T-helper 1 cell treated with Interleukin-12 subunit alpha and Interleukin-12 subunit beta and Interleukin-4 antibody, amounts not matched to agents 30 μg/mL and 1 μg/mL, for 36 hours (primary cell): ENCODE results near the gene CCDC7.
"Not testable (repeated sequence)": the region's sequence is repeated elsewhere in the genome, so short reads cannot be mapped to it uniquely, and the experiment has no call there.

Experiments
- H3K27ac Mint-ChIP-seq: one replicate; pipeline ENCODE4 v1.8.0; 2021; ENCODE audit warnings: mild to moderate bottlenecking, mixed read lengths
- H3K27me3 Mint-ChIP-seq: one replicate; pipeline ENCODE4 v1.8.0; 2021; ENCODE audit warnings: low read depth, mixed read lengths
- H3K36me3 Mint-ChIP-seq: one replicate; pipeline ENCODE4 v1.8.0; 2021; ENCODE audit warnings: low read depth, mixed read lengths
- H3K4me1 Mint-ChIP-seq: one replicate; pipeline ENCODE4 v1.8.0; 2021; ENCODE audit warnings: low read depth, mixed read lengths
- H3K4me3 Mint-ChIP-seq: one replicate; pipeline ENCODE4 v1.8.0; 2021; ENCODE audit warnings: mild to moderate bottlenecking, moderate library complexity, mixed read lengths
- H3K9me3 Mint-ChIP-seq: one replicate; pipeline ENCODE4 v1.8.0; 2021; ENCODE audit warnings: mixed read lengths

The CCDC7 gene

DNA sequence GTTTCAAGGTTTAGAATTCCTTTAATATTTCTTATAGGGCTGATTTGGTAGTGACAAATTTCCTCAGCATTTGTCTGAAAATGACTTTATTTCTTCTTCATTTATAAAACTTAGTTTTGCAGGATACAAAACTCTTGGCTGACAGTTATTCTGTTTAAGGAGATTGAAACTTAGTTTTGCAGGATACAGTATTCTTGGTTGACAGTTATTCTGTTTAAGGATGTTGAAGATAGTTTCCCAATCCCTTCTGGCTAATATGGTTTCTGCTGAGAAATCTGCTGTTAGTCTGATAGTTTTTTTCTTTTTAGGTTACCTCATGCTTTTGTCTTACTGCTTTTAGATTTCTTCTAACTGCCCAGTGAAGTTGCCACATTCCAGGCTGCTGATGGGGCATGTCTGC is 325.3 kb downstream of the CCDC7 start:
- H3K27ac Mint-ChIP-seq, result no peak overlapping the region
- peaks cover 19% of the 10 kb centered on the region for H3K9me3 Mint-ChIP-seq
- peaks cover 2% of the 10 kb centered on the region for H3K36me3 Mint-ChIP-seq
- H3K27me3 Mint-ChIP-seq, result no peaks in the 10 kb centered on the region
- H3K4me1 Mint-ChIP-seq, result no peaks in the 10 kb centered on the region
- no peak overlapping the region for H3K4me3 Mint-ChIP-seq

DNA sequence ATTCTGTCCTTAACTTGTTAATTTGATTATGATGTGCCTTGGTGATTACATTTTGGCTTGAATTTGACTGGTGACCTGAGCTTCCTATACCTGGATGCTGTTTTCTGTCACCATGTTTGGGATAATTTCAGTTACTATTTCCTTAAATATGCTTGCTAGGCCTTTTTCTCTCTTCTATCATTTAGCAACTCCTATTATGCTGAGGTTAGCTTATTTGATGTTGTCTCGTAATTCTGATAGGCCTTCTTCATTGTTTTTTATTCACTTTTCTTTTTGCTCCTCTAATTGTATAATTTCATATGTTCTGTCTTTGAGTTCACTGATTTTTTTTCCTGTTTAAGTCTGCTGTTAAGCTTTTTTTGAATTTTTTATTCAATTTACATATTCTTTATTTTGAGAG is 327.2 kb downstream of the CCDC7 start:
- peaks cover 16% of the 10 kb centered on the region for H3K9me3 Mint-ChIP-seq
- H3K4me3 Mint-ChIP-seq, result no peak overlapping the region
- H3K27ac Mint-ChIP-seq, result no peak overlapping the region
- no peaks in the 10 kb centered on the region for H3K4me1 Mint-ChIP-seq
- H3K27me3 Mint-ChIP-seq, result no peaks in the 10 kb centered on the region
- peaks cover 2% of the 10 kb centered on the region for H3K36me3 Mint-ChIP-seq

DNA sequence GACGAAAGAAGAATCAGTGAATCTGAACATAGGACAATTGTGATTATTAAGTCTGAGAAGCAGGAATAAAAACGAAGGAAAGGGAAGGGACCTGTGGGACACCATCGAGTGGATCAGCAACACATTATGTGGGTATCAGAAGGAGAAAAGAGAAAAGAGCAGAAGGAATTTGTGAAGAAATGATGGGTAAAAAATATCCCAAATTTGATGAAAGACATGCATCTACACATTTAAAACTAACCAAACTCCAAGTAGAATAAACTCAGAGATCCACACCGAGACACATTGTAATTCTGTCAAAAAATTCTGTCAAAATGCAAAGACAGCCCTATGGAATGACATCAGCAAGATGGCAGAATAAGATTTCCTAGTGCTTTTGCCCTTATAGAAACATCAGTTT is 341.0 kb downstream of the CCDC7 start:
- no peaks in the 10 kb centered on the region for H3K9me3 Mint-ChIP-seq
- H3K27ac Mint-ChIP-seq, result no peak overlapping the region
- H3K4me1 Mint-ChIP-seq, result no peaks in the 10 kb centered on the region
- H3K36me3 Mint-ChIP-seq, result no peaks in the 10 kb centered on the region
- no peak overlapping the region for H3K4me3 Mint-ChIP-seq
- no peaks in the 10 kb centered on the region for H3K27me3 Mint-ChIP-seq

DNA sequence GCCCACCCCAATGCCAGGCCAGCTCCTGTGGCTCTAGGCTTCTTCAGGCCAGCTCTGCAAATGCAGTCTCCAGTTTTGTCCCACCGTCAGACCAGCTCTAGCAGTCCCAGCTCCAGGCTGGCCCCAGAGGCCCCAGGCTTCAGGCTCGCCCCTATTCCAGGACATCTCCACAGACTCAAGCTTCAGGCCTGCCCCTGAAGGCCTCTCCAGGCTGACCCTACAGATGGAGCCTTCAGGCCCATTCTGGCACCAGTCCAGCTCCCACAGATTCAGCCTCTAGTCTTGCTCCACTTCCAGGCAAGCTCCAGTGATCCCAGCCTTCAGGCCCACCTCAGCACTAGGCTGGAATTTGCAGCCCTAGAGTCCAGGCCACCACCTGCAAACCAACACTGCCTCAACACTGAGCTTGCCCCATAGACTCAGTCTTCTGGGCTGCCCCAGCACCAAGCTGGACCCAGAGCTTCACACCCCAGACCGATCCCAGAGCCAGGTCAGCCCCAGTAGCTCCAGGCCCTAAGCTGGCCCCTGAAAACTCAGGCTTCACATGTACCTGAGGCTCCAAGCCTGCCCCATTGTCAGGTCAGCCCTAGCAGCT is 341.8 kb downstream of the CCDC7 start:
- Mint-ChIP-seq H3K9me3 (no peaks in the 10 kb centered on the region), H3K27me3 (no peaks in the 10 kb centered on the region), H3K4me3 (no peak overlapping the region), H3K4me1 (no peaks in the 10 kb centered on the region), H3K36me3 (no peaks in the 10 kb centered on the region), H3K27ac (no peak overlapping the region)

DNA sequence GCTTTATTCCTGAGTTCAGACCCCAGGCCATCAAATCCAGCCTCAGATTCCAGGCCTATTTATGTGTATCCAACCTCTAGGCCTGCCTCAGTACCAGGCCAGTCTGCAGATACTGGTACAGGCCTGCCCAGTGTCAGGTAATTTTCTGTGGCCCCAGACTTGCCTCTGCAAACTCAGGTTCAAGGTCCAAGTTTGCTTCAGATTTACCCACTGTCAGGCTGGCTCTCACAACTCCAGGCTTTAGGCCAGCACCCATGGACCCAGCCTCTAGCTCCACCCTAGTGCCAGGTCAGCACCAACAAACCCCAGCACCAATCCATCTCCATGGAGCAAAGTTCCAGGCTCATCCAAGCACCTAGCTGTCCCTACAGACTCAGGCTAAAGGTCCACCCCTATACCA is 342.4 kb downstream of the CCDC7 start:
- Mint-ChIP-seq H3K27me3 (no peaks in the 10 kb centered on the region), H3K4me3 (no peak overlapping the region), H3K36me3 (no peaks in the 10 kb centered on the region), H3K4me1 (no peaks in the 10 kb centered on the region), H3K27ac (no peak overlapping the region), H3K9me3 (no peaks in the 10 kb centered on the region)

DNA sequence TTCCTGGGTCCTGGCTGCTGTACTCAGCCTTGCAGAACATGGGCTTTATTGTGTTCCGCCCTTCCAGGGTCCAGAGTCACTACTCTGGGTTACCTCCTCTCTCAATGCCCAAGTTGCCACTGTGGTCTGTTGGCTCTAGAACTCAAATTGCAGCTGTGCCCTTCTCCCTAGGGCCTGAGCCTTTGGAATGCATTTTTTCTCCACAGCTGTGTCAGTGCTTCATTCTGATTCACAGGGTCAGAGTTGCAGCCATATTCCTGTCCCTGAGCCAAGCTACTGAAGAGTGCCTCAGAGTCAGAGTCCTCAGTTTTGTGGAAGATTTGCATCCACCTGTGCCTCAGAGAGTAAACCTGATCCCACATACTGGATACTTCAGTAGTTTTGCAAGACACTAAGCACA is 344.5 kb downstream of the CCDC7 start:
- H3K4me3 Mint-ChIP-seq, result no peak overlapping the region
- H3K9me3 Mint-ChIP-seq, result no peaks in the 10 kb centered on the region
- H3K27ac Mint-ChIP-seq, result no peak overlapping the region
- no peaks in the 10 kb centered on the region for H3K36me3 Mint-ChIP-seq
- H3K27me3 Mint-ChIP-seq, result peaks cover 4% of the 10 kb centered on the region
- no peaks in the 10 kb centered on the region for H3K4me1 Mint-ChIP-seq

DNA sequence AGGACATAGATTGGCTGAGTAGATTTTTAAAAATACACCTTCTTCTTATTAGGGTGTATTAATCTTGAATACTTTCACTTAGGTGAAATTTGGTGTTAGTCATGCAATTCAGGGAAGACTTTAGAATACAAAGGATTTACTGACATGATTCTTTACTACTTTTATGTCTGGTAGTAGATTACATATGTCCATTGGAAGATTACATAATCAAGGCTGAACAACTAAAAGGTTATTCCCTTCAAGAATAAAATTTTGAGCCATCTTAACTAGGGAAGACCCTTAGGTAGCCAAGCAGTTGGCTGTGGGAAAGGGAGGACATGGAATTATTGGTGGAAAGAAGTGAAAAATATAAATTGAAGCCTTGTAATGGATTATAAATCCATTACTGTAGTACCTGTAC is 347.1 kb downstream of the CCDC7 start:
- Mint-ChIP-seq H3K9me3 (no peaks in the 10 kb centered on the region), H3K4me3 (no peak overlapping the region), H3K36me3 (no peaks in the 10 kb centered on the region), H3K27me3 (peaks cover 5% of the 10 kb centered on the region), H3K4me1 (no peaks in the 10 kb centered on the region), H3K27ac (no peak overlapping the region)

DNA sequence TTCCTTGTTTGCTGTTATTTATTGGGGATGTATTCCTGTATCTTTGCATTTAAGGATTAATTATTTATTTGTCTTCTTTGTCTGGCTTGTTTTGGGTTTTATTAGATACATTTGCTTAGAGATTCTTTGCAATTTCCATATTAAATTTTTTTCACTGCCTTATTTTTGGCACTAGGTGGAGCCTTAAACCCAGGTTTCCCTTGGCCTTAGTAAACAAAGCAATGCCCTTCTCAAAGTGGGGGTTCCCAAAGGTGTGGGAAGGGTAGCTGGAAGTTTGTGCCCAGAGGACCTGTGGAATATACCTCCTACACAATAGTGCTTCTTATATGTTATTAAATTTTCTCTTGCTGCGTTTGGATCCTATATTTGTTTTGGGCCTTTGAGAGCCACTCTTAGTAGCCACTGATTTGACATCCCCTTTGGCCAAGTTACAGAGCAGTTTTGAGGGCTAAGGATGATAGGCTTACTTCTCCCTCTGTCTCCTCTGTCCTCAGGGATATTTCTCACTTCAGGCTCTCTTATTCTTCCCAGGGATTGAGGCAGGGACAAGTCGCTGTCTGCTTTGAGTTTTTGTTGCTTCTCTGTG is 349.8 kb downstream of the CCDC7 start:
- H3K27me3 Mint-ChIP-seq, result peaks cover 5% of the 10 kb centered on the region
- no peak overlapping the region for H3K4me3 Mint-ChIP-seq
- no peak overlapping the region for H3K27ac Mint-ChIP-seq
- H3K4me1 Mint-ChIP-seq, result no peaks in the 10 kb centered on the region
- H3K36me3 Mint-ChIP-seq, result no peaks in the 10 kb centered on the region
- no peaks in the 10 kb centered on the region for H3K9me3 Mint-ChIP-seq

DNA sequence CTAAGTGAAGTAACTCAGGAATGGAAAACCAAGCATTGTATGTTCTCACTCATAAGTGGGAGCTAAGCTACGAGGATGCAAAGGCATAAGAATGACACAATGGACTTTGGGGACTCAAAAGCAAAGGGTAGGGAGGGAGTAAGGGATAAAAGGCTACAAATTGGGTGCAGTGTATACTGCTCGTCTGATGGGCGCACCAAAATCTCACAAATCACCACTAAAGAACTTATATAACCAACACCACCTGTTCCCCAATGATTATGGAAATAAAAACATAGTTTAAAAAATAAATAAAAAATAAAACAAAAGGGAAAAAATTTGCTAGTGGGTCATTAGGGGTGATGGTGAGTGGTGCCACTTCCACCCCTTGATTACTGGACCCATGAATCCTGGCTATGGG is 351.5 kb downstream of the CCDC7 start:
- H3K4me1 Mint-ChIP-seq, H3K4me3 Mint-ChIP-seq, H3K36me3 Mint-ChIP-seq, H3K9me3 Mint-ChIP-seq, H3K27ac Mint-ChIP-seq, H3K27me3 Mint-ChIP-seq: not testable (repeated sequence)

DNA sequence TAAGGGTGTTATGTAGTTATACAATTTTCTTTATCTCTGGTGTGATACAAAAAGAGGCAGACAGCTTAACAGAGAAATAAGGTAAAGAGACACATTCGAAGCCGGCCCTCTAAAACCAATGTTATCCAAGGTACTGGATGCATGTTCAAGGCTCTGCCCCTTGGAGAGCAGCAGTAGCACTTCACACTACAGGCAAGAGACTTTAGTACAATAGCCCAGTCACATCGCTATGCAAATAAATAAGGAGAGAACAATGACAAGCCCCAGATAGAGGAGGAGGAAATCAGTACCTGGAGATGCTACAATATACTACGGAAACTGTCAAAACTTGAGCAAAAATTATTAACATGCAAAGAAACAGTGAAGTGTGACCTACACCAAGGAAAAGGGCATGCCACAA is 401.0 kb downstream of the CCDC7 start:
- H3K27ac Mint-ChIP-seq, result no peak overlapping the region
- no peaks in the 10 kb centered on the region for H3K9me3 Mint-ChIP-seq
- H3K36me3 Mint-ChIP-seq, result no peaks in the 10 kb centered on the region
- no peaks in the 10 kb centered on the region for H3K4me1 Mint-ChIP-seq
- H3K4me3 Mint-ChIP-seq, result no peak overlapping the region
- H3K27me3 Mint-ChIP-seq, result no peaks in the 10 kb centered on the region

DNA sequence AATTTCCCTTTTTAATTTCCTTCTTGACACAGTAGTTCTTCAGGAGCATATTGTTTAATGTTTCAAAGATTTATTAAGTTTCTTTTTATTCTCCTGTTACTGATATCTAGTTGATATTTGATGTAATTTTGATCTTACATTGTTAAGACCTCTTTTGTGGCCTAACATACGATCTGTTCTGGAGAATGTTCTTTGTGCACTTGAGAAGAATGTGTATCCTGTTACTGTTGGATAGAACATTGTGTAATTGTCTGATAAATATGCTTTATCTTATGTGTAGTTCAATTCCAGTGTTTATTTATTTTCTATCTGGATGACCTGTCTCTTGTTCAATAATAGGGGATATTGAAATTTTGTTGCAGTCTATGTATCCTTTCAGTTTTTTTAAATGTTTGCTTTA is 405.4 kb downstream of the CCDC7 start:
- Mint-ChIP-seq H3K4me3 (no peak overlapping the region), H3K9me3 (no peaks in the 10 kb centered on the region), H3K36me3 (no peaks in the 10 kb centered on the region), H3K27ac (no peak overlapping the region), H3K4me1 (no peaks in the 10 kb centered on the region), H3K27me3 (no peaks in the 10 kb centered on the region)

DNA sequence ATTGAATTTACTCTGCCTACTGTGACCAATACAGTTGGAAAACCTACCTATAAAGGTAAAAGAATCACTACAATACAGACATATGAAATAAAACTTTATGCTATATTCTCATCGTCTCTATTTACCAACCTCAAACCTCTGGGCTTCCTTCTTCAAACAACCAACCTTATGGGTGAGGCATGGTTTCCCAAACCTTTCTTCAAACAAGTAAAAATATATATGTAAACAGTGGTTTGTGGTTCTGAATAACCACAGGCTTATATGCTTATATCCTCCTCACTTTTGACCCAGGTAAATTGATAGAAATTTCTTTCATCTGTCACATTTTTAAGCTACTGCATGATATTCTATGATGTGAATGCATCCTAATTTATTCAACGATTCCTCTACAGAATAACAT is 408.5 kb downstream of the CCDC7 start:
- no peaks in the 10 kb centered on the region for H3K27me3 Mint-ChIP-seq
- H3K4me1 Mint-ChIP-seq, result no peaks in the 10 kb centered on the region
- H3K4me3 Mint-ChIP-seq, result no peak overlapping the region
- H3K36me3 Mint-ChIP-seq, result no peaks in the 10 kb centered on the region
- H3K27ac Mint-ChIP-seq, result no peak overlapping the region
- H3K9me3 Mint-ChIP-seq, result no peaks in the 10 kb centered on the region

DNA sequence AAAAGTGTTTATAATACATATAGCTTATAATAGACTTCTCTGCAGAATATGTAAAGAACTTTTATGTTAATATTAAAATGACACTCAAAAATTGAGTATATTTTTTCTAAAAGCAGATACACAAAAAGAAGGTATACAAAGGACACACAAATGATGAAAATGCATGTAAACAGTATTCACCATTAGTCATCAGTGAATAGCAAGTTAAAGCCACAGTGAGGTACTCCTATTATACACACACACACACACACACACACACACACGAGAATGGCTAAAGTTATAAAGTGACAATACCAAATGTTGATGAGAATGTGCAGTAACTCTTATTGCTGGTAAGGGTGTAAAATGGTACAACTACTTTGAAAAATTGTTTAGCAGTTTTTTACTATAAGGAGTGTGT is 419.2 kb downstream of the CCDC7 start:
- Mint-ChIP-seq H3K4me1 (no peaks in the 10 kb centered on the region), H3K27ac (no peak overlapping the region), H3K36me3 (no peaks in the 10 kb centered on the region), H3K4me3 (no peak overlapping the region), H3K27me3 (peaks cover 3% of the 10 kb centered on the region), H3K9me3 (no peaks in the 10 kb centered on the region)

DNA sequence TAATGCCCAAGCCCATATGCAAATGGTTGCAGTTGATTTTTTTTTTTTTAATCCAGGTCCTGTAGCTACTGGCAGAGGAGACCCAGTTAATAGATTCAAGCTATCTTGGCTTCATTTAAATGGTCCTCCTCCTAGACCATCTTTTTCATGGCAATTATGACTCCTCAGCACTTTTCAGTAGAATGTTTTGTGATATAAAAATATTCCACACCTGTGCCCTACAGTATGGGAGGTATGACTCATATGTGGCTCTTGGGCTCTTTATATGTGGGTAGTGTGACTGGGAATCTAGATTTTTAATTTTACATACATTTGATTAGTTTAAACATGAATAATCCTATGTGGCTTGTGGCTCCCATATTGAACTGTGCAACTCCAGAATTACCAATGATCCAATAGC is 432.0 kb downstream of the CCDC7 start:
- H3K9me3 Mint-ChIP-seq, result peaks cover 3% of the 10 kb centered on the region
- H3K27me3 Mint-ChIP-seq, result no peaks in the 10 kb centered on the region
- H3K4me1 Mint-ChIP-seq, result no peaks in the 10 kb centered on the region
- no peak overlapping the region for H3K27ac Mint-ChIP-seq
- H3K36me3 Mint-ChIP-seq, result no peaks in the 10 kb centered on the region
- no peak overlapping the region for H3K4me3 Mint-ChIP-seq

DNA sequence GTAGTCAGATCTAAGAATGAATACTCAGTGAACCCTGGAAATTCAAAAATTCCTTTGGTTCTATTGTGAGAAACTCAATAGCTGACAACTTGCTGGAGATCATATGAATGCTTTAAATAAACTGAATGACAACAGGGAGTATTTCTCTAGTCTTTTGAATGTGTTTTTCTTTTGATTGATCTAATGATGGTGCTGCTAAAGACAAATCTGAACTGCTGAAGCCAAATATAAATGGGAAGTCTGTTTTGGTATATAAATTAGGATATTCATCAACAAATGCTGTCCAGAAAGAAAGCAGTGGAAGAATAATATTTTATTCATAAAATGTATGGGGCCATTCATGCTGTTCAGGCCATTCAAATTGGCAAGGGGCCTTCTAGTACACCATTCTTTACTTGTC is 432.7 kb downstream of the CCDC7 start:
- no peak overlapping the region for H3K27ac Mint-ChIP-seq
- peaks cover 3% of the 10 kb centered on the region for H3K9me3 Mint-ChIP-seq
- no peaks in the 10 kb centered on the region for H3K4me1 Mint-ChIP-seq
- no peak overlapping the region for H3K4me3 Mint-ChIP-seq
- H3K36me3 Mint-ChIP-seq, result no peaks in the 10 kb centered on the region
- no peaks in the 10 kb centered on the region for H3K27me3 Mint-ChIP-seq

DNA sequence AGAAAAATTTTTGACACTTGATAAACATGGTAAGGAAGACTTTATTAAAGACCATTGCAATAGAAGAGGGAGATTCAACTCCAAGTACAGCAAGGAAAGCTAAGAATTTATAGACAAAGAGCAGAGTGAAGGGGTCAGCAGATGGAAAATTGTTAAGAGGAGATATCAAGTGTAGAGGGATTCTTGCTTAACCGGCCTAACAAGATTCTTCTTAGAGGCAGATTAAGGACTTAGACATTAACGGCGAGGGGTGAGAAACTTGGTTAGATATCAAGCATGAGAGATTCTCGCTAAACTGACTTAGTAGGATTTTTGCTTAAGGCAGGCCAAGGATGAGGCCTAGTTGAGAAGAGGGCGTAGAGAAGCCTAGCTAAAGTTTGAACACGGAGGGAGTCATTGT is 436.1 kb downstream of the CCDC7 start:
- Mint-ChIP-seq H3K4me1 (no peaks in the 10 kb centered on the region), H3K4me3 (no peak overlapping the region), H3K9me3 (no peaks in the 10 kb centered on the region), H3K36me3 (no peaks in the 10 kb centered on the region), H3K27ac (no peak overlapping the region), H3K27me3 (no peaks in the 10 kb centered on the region)
